BLaER1 treated with 17β-estradiol and CSF1 and Interleukin-3, amounts not matched to agents 10 nM and 100 nM (cell line): ENCODE results near the gene PDZD2.
"Not testable (repeated sequence)": the region's sequence is repeated elsewhere in the genome, so short reads cannot be mapped to it uniquely, and the experiment has no call there.

Experiments used
- H3K27ac ChIP-seq, 11 experiments: shearing (Covaris generic); formaldehyde crosslinking; 2 replicates each; pipeline ENCODE4 v1.8.1; 2022
- H3K27me3 ChIP-seq, 11 experiments: shearing (Covaris generic); formaldehyde crosslinking; 2 replicates each; pipeline ENCODE4 v1.8.1; 2022
- H3K36me3 ChIP-seq, 11 experiments: shearing (Covaris generic); formaldehyde crosslinking; 2 replicates each; pipeline ENCODE4 v1.8.1; 2022
- H3K4me1 ChIP-seq, 10 experiments: shearing (Covaris generic); formaldehyde crosslinking; 2 replicates each; pipeline ENCODE4 v1.8.1; 2022
- H3K4me2 ChIP-seq, 11 experiments: shearing (Covaris generic); formaldehyde crosslinking; 2 replicates each; pipeline ENCODE4 v1.8.1; 2022
- H3K4me3 ChIP-seq, 10 experiments: shearing (Covaris generic); formaldehyde crosslinking; 2 replicates each; pipeline ENCODE4 v1.8.1; 2022
- H3K9ac ChIP-seq, 11 experiments: shearing (Covaris generic); formaldehyde crosslinking; 2 replicates each; pipeline ENCODE4 v1.8.1; 2022
- H3K9me3 ChIP-seq, 11 experiments: shearing (Covaris generic); formaldehyde crosslinking; replicated peaks in 1 of 11; 2 replicates each; pipeline ENCODE4 v1.8.1; 2022
- H4K20me1 ChIP-seq, 11 experiments: shearing (Covaris generic); formaldehyde crosslinking; 2 replicates each; pipeline ENCODE4 v1.8.1; 2022
- Cebpa-rat ChIP-seq, 11 experiments: shearing (Covaris generic); IDR thresholded peaks; 2 replicates each; pipeline ENCODE4 v1.8.1; 2022

The PDZD2 gene

GRCh38 chr5:32014096-32014745 lies 375.3 kb downstream of the PDZD2 start:
- H3K27ac ChIP-seq: no peak overlapping the region
- H3K4me3 ChIP-seq: no peak overlapping the region
- peaks cover 0 to 15% (median 0%) of the 10 kb centered on the region in 10 experiments; a peak in 6 of 20 replicates for H3K4me1 ChIP-seq
- TF ChIP-seq Cebpa-rat (IDR thresholded peaks at IDR 0.05): no peak
- H3K9me3 ChIP-seq: no peaks in the 10 kb centered on the region
- H3K9ac ChIP-seq: no peak overlapping the region
- H3K27me3 ChIP-seq: no peaks in the 10 kb centered on the region
- H3K4me2 ChIP-seq: peak overlapping the region in 4 of 11 experiments; percentile 0 to 34 (median 14); a peak in 1 of 22 replicates
- H4K20me1 ChIP-seq: no peaks in the 10 kb centered on the region
- no peaks in the 10 kb centered on the region for H3K36me3 ChIP-seq

DNA sequence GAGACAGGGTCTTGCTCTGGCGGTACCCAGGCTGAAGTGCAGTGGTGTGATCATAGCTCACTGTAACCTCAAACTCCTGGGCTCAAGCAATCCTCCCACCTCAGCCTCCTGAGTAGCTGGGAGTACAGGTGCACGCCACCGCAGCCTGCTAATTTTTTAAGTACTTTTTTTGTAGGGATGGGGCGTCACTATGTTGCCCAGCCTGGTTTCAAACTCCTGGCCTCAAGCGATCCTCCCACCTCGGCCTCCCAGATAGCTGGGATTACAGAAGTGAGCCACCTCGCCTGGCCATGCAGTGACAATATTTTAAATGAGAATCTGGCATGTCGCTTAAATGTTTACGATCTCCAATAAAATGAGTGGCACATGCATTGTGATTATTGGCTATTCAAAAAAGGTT lies 376.3 kb downstream of the PDZD2 start:
- not testable (repeated sequence) for H3K4me2 ChIP-seq, H3K27me3 ChIP-seq, H3K27ac ChIP-seq, H4K20me1 ChIP-seq, H3K36me3 ChIP-seq, H3K4me3 ChIP-seq, H3K9me3 ChIP-seq, H3K9ac ChIP-seq
- H3K4me1 ChIP-seq: peaks cover 0 to 18% (median 6%) of the 10 kb centered on the region in 10 experiments; a peak in 14 of 20 replicates

GRCh38 chr5:32017692-32018367 lies 378.9 kb downstream of the PDZD2 start:
- Histone ChIP-seq H3K36me3 (no peaks in the 10 kb centered on the region), H4K20me1 (no peaks in the 10 kb centered on the region), H3K9me3 (no peaks in the 10 kb centered on the region), H3K4me2 (no peak overlapping the region), H3K9ac (no peak overlapping the region), H3K27me3 (no peaks in the 10 kb centered on the region), H3K27ac (no peak overlapping the region), H3K4me1 (peaks cover 0 to 32% (median 17%) of the 10 kb centered on the region in 10 experiments; a peak in 14 of 20 replicates), H3K4me3 (no peak overlapping the region)
- TF ChIP-seq Cebpa-rat (IDR thresholded peaks at IDR 0.05): no peak

GRCh38 chr5:32018476-32019436 lies 379.8 kb downstream of the PDZD2 start:
- no peaks in the 10 kb centered on the region for H3K36me3 ChIP-seq
- no peak overlapping the region for H3K4me3 ChIP-seq
- no peaks in the 10 kb centered on the region for H4K20me1 ChIP-seq
- no peak overlapping the region for H3K4me2 ChIP-seq
- H3K9ac ChIP-seq: no peak overlapping the region
- no peaks in the 10 kb centered on the region for H3K27me3 ChIP-seq
- TF ChIP-seq Cebpa-rat (IDR thresholded peaks at IDR 0.05): no peak
- H3K27ac ChIP-seq: no peak overlapping the region; a peak in 1 of 22 replicates
- peaks cover 0 to 39% (median 21%) of the 10 kb centered on the region in 10 experiments; a peak in 14 of 20 replicates for H3K4me1 ChIP-seq
- H3K9me3 ChIP-seq: no peaks in the 10 kb centered on the region

GRCh38 chr5:32020271-32020670 lies 381.3 kb downstream of the PDZD2 start:
- Histone ChIP-seq H3K4me2 (peak overlapping the region; percentile 29 to 71 (median 55)), H4K20me1 (no peaks in the 10 kb centered on the region), H3K9me3 (no peaks in the 10 kb centered on the region), H3K4me3 (peak overlapping the region in 5 of 10 experiments; percentile 4 to 41 (median 26); a peak in 6 of 20 replicates), H3K36me3 (no peaks in the 10 kb centered on the region), H3K27ac (peak overlapping the region; percentile 23 to 78 (median 71); a peak in 21 of 22 replicates), H3K27me3 (no peaks in the 10 kb centered on the region), H3K4me1 (peaks cover 0 to 41% (median 20%) of the 10 kb centered on the region in 10 experiments; a peak in 14 of 20 replicates), H3K9ac (peak overlapping the region in 9 of 11 experiments; percentile 5 to 68 (median 62); a peak in 12 of 22 replicates)
- TF ChIP-seq Cebpa-rat (IDR thresholded peaks at IDR 0.05): no peak

DNA sequence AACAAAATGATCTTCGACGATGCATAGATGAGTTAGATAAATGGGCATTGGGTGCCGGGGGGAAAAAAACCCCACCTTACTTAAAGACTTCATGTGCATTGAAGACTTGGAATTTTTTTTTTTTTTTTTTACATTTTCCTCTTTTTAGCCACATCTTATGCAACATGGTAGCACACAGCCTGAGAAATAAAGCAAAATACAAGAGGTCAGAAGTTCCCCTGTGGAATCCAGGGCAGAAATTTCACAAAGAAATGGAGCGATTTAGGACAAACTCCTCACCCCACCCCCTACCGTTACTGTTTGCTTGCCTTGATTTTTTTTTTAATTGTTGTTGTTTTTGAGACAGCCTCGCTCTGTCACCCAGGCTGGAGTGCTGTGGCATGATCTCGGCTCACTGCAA lies 382.0 kb downstream of the PDZD2 start:
- H3K4me2 ChIP-seq: peak overlapping the region in 4 of 11 experiments; percentile 35 to 71 (median 56); a peak in 3 of 22 replicates
- no peaks in the 10 kb centered on the region for H3K9me3 ChIP-seq
- TF ChIP-seq Cebpa-rat (IDR thresholded peaks at IDR 0.05): no peak
- peak overlapping the region in 3 of 11 experiments; percentile 71 to 77 (median 75); a peak in 2 of 22 replicates for H3K27ac ChIP-seq
- H3K9ac ChIP-seq: no peak overlapping the region
- H3K4me1 ChIP-seq: peaks cover 0 to 46% (median 20%) of the 10 kb centered on the region in 10 experiments; a peak in 14 of 20 replicates
- no peak overlapping the region for H3K4me3 ChIP-seq
- H3K27me3 ChIP-seq: no peaks in the 10 kb centered on the region
- H3K36me3 ChIP-seq: no peaks in the 10 kb centered on the region
- no peaks in the 10 kb centered on the region for H4K20me1 ChIP-seq

- Histone ChIP-seq H3K9me3 (no peaks in the 10 kb centered on the region), H3K4me2 (no peak overlapping the region), H3K27me3 (no peaks in the 10 kb centered on the region), H3K4me1 (peaks cover 0 to 54% (median 25%) of the 10 kb centered on the region in 10 experiments; a peak in 16 of 20 replicates), H3K4me3 (no peak overlapping the region), H3K9ac (no peak overlapping the region), H3K36me3 (no peaks in the 10 kb centered on the region), H4K20me1 (no peaks in the 10 kb centered on the region), H3K27ac (no peak overlapping the region)
- no peak for TF ChIP-seq Cebpa-rat (IDR thresholded peaks at IDR 0.05)
Observed at GRCh38 chr5:32021771-32022170, 382.8 kb downstream of the PDZD2 start.

DNA sequence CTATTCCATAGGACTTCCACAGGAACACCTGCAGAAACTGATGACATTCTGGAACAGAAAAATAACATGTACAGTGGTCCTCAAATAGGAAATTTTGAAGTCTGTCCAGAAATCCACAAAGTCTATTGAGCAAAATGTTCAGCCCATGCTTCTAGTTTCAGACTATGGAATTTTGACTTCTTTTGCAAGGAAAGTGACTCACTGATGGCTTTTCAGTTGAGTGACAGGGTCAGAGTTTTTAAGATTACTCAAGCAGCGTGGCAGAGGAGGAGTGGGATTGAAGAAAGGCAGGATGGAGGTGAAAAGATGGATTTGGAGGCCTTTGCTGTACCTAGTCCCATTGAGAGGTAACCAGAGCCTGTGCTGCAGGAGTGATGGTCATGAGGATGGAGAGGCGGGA lies 383.7 kb downstream of the PDZD2 start:
- Histone ChIP-seq H3K27me3 (no peaks in the 10 kb centered on the region), H3K9ac (no peak overlapping the region), H3K36me3 (no peaks in the 10 kb centered on the region), H3K9me3 (no peaks in the 10 kb centered on the region), H3K4me3 (no peak overlapping the region), H3K4me1 (peaks cover 1 to 63% (median 33%) of the 10 kb centered on the region in 10 experiments; a peak in 19 of 20 replicates), H4K20me1 (no peaks in the 10 kb centered on the region), H3K4me2 (peak overlapping the region in 5 of 11 experiments; percentile 23 to 57 (median 36); a peak in 9 of 22 replicates), H3K27ac (peak overlapping the region in 2 of 11 experiments; percentile 8 to 35; a peak in 3 of 22 replicates)
- TF ChIP-seq Cebpa-rat (IDR thresholded peaks at IDR 0.05): no peak
